ENCODE data around the gene SLU7.
A peak's percentile ranks its signal among the peaks of the same experiment; 100 is the strongest.

The SLU7 gene

GRCh38 chr5:160460377-160461049 is 41.6 kb upstream of the SLU7 start:
- Histone ChIP-seq H3K9me3 (ENCODE audit: control insufficient read depth, low read length) (no peaks in the 10 kb centered on the region), H3K4me1 (ENCODE audit: control insufficient read depth, insufficient read depth, low read length) (peaks cover 10% of the 10 kb centered on the region), H3K27me3 (replicated peaks; ENCODE audit: control insufficient read depth, insufficient read depth, low read length) (peaks cover 3% of the 10 kb centered on the region), H3K9ac (ENCODE audit: low read length) (no peak overlapping the region), H3K36me3 (ENCODE audit: control insufficient read depth, insufficient read depth, low read length, severe bottlenecking) (no peaks in the 10 kb centered on the region), H3K4me3 (ENCODE audit: low read length) (no peak overlapping the region)
- peak; percentile 30 for DNase-seq (ENCODE audit: low read depth)

GRCh38 chr5:160458806-160459800 is 40.2 kb upstream of the SLU7 start:
- no peaks in the 10 kb centered on the region for H3K9me3 ChIP-seq (ENCODE audit: control insufficient read depth, low read length)
- DNase-seq (ENCODE audit: low read depth), result no peak
- H3K27me3 ChIP-seq (replicated peaks; ENCODE audit: control insufficient read depth, insufficient read depth, low read length), result peaks cover 3% of the 10 kb centered on the region
- H3K36me3 ChIP-seq (ENCODE audit: control insufficient read depth, insufficient read depth, low read length, severe bottlenecking), result no peaks in the 10 kb centered on the region
- H3K4me1 ChIP-seq (ENCODE audit: control insufficient read depth, insufficient read depth, low read length), result peaks cover 10% of the 10 kb centered on the region
- no peak overlapping the region for H3K4me3 ChIP-seq (ENCODE audit: low read length)
- no peak overlapping the region for H3K9ac ChIP-seq (ENCODE audit: low read length)

GRCh38 chr5:160457252-160457651 is 38.4 kb upstream of the SLU7 start:
- Histone ChIP-seq H3K9ac (ENCODE audit: low read length) (no peak overlapping the region), H3K4me3 (ENCODE audit: low read length) (no peak overlapping the region), H3K36me3 (ENCODE audit: control insufficient read depth, insufficient read depth, low read length, severe bottlenecking) (no peaks in the 10 kb centered on the region), H3K27me3 (replicated peaks; ENCODE audit: control insufficient read depth, insufficient read depth, low read length) (peaks cover 3% of the 10 kb centered on the region), H3K4me1 (ENCODE audit: control insufficient read depth, insufficient read depth, low read length) (peaks cover 6% of the 10 kb centered on the region), H3K9me3 (ENCODE audit: control insufficient read depth, low read length) (no peaks in the 10 kb centered on the region)
- no peak for DNase-seq (ENCODE audit: low read depth)

- Histone ChIP-seq H3K4me1 (ENCODE audit: control insufficient read depth, insufficient read depth, low read length) (peaks cover 4% of the 10 kb centered on the region), H3K27me3 (replicated peaks; ENCODE audit: control insufficient read depth, insufficient read depth, low read length) (peaks cover 3% of the 10 kb centered on the region), H3K4me3 (ENCODE audit: low read length) (no peak overlapping the region), H3K36me3 (ENCODE audit: control insufficient read depth, insufficient read depth, low read length, severe bottlenecking) (no peaks in the 10 kb centered on the region), H3K9me3 (ENCODE audit: control insufficient read depth, low read length) (no peaks in the 10 kb centered on the region), H3K9ac (ENCODE audit: low read length) (no peak overlapping the region)
- DNase-seq (ENCODE audit: low read depth), result no peak
These were observed 37.7 kb upstream of the SLU7 start for GRCh38 chr5:160456480-160457177.

GRCh38 chr5:160455600-160455999 is 36.7 kb upstream of the SLU7 start:
- DNase-seq (ENCODE audit: low read depth), result no peak
- Histone ChIP-seq H3K4me3 (ENCODE audit: low read length) (no peak overlapping the region), H3K4me1 (ENCODE audit: control insufficient read depth, insufficient read depth, low read length) (peaks cover 4% of the 10 kb centered on the region), H3K9me3 (ENCODE audit: control insufficient read depth, low read length) (no peaks in the 10 kb centered on the region), H3K27me3 (replicated peaks; ENCODE audit: control insufficient read depth, insufficient read depth, low read length) (peaks cover 3% of the 10 kb centered on the region), H3K9ac (ENCODE audit: low read length) (no peak overlapping the region), H3K36me3 (ENCODE audit: control insufficient read depth, insufficient read depth, low read length, severe bottlenecking) (no peaks in the 10 kb centered on the region)

- Histone ChIP-seq H3K4me1 (ENCODE audit: control insufficient read depth, insufficient read depth, low read length) (peaks cover 4% of the 10 kb centered on the region), H3K9ac (ENCODE audit: low read length) (no peak overlapping the region), H3K9me3 (ENCODE audit: control insufficient read depth, low read length) (no peaks in the 10 kb centered on the region), H3K27me3 (replicated peaks; ENCODE audit: control insufficient read depth, insufficient read depth, low read length) (peaks cover 3% of the 10 kb centered on the region), H3K4me3 (ENCODE audit: low read length) (no peak overlapping the region), H3K36me3 (ENCODE audit: control insufficient read depth, insufficient read depth, low read length, severe bottlenecking) (no peaks in the 10 kb centered on the region)
- no peak for DNase-seq (ENCODE audit: low read depth)
These were observed 34.9 kb upstream of the SLU7 start for GRCh38 chr5:160453751-160454150.

GRCh38 chr5:160452795-160453194 is 33.9 kb upstream of the SLU7 start:
- Histone ChIP-seq H3K36me3 (ENCODE audit: control insufficient read depth, insufficient read depth, low read length, severe bottlenecking) (no peaks in the 10 kb centered on the region), H3K9ac (ENCODE audit: low read length) (no peak overlapping the region), H3K27me3 (replicated peaks; ENCODE audit: control insufficient read depth, insufficient read depth, low read length) (peaks cover 3% of the 10 kb centered on the region), H3K4me1 (ENCODE audit: control insufficient read depth, insufficient read depth, low read length) (peaks cover 4% of the 10 kb centered on the region), H3K4me3 (ENCODE audit: low read length) (no peak overlapping the region), H3K9me3 (ENCODE audit: control insufficient read depth, low read length) (no peaks in the 10 kb centered on the region)
- DNase-seq (ENCODE audit: low read depth), result no peak

GRCh38 chr5:160452036-160452435 is 33.2 kb upstream of the SLU7 start:
- Histone ChIP-seq H3K9ac (ENCODE audit: low read length) (no peak overlapping the region), H3K9me3 (ENCODE audit: control insufficient read depth, low read length) (no peaks in the 10 kb centered on the region), H3K27me3 (replicated peaks; ENCODE audit: control insufficient read depth, insufficient read depth, low read length) (peaks cover 3% of the 10 kb centered on the region), H3K36me3 (ENCODE audit: control insufficient read depth, insufficient read depth, low read length, severe bottlenecking) (no peaks in the 10 kb centered on the region), H3K4me1 (ENCODE audit: control insufficient read depth, insufficient read depth, low read length) (peaks cover 4% of the 10 kb centered on the region), H3K4me3 (ENCODE audit: low read length) (no peak overlapping the region)
- DNase-seq (ENCODE audit: low read depth), result no peak

GRCh38 chr5:160451281-160451680 is 32.4 kb upstream of the SLU7 start:
- Histone ChIP-seq H3K36me3 (ENCODE audit: control insufficient read depth, insufficient read depth, low read length, severe bottlenecking) (no peaks in the 10 kb centered on the region), H3K4me3 (ENCODE audit: low read length) (no peak overlapping the region), H3K4me1 (ENCODE audit: control insufficient read depth, insufficient read depth, low read length) (peaks cover 4% of the 10 kb centered on the region), H3K9ac (ENCODE audit: low read length) (no peak overlapping the region), H3K27me3 (replicated peaks; ENCODE audit: control insufficient read depth, insufficient read depth, low read length) (peaks cover 3% of the 10 kb centered on the region), H3K9me3 (ENCODE audit: control insufficient read depth, low read length) (no peaks in the 10 kb centered on the region)
- no peak for DNase-seq (ENCODE audit: low read depth)

- no peaks in the 10 kb centered on the region for H3K27me3 ChIP-seq (replicated peaks; ENCODE audit: control insufficient read depth, insufficient read depth, low read length)
- H3K4me1 ChIP-seq (ENCODE audit: control insufficient read depth, insufficient read depth, low read length), result peaks cover 4% of the 10 kb centered on the region
- H3K36me3 ChIP-seq (ENCODE audit: control insufficient read depth, insufficient read depth, low read length, severe bottlenecking), result no peaks in the 10 kb centered on the region
- no peak overlapping the region for H3K4me3 ChIP-seq (ENCODE audit: low read length)
- no peak for DNase-seq (ENCODE audit: low read depth)
- H3K9me3 ChIP-seq (ENCODE audit: control insufficient read depth, low read length), result no peaks in the 10 kb centered on the region
- no peak overlapping the region for H3K9ac ChIP-seq (ENCODE audit: low read length)
These were observed 31.5 kb upstream of the SLU7 start for GRCh38 chr5:160450164-160450932.
